Measurements from ENCODE around the gene KRTAP4-11. TPM values are rescaled to one million over a fixed set of nuclear protein-coding genes. Genes with fewer than 3 reads are reported as not detected.
"Not testable (repeated sequence)": the region's sequence is repeated elsewhere in the genome, so short reads cannot be mapped to it uniquely, and the experiment has no call there.

The KRTAP4-11 gene
- total RNA-seq, 4 donors from 2014 or later: not detected

GRCh38 chr17:41153856-41154255 is 35.7 kb upstream of the KRTAP4-11 start:
- 17% methylated on average over 2 of the region's 2 CpGs; no CpG with 5 or more reads in 1 of the 2 donors for WGBS, 2 donors (ENCODE audit: low coverage in 1 of 2)
- H3K27me3 ChIP-seq: peaks cover 34% of the 10 kb centered on the region
- no peak overlapping the region for H3K4me3 ChIP-seq
- no peaks in the 10 kb centered on the region for H3K9me3 ChIP-seq
- DNase-seq: no peak
- no peaks in the 10 kb centered on the region for H3K36me3 ChIP-seq
- no peak for TF ChIP-seq EP300 (IDR thresholded peaks at IDR 0.05; ENCODE audit: low read depth)
- TF ChIP-seq POLR2AphosphoS5 (IDR thresholded peaks at IDR 0.05): no peak
- TF ChIP-seq POLR2A (IDR thresholded peaks at IDR 0.05): no peak
- no peak for TF ChIP-seq CTCF (IDR thresholded peaks at IDR 0.05)
- intact Hi-C loops (cut with DNase I; ENCODE audit: low total_unique reads): no loop called here
- H3K4me1 ChIP-seq: no peaks in the 10 kb centered on the region
- H3K27ac ChIP-seq: no peak overlapping the region
- in situ Hi-C loops (cut with MboI; ENCODE audit: low pct_ligation_motif_present in 1 of 4, low pct_unique_long_range_greater_than_20kb in 1 of 4, low sequenced_read_pairs in 3 of 4): no loop called here

GRCh38 chr17:41151525-41151924 is 33.4 kb upstream of the KRTAP4-11 start:
- 73 to 77% methylated on average over 2 of the region's 2 CpGs for WGBS, 2 donors (ENCODE audit: low coverage in 1 of 2)
- DNase-seq: no peak
- no peaks in the 10 kb centered on the region for H3K4me1 ChIP-seq
- in situ Hi-C loops (cut with MboI; ENCODE audit: low pct_ligation_motif_present in 1 of 4, low pct_unique_long_range_greater_than_20kb in 1 of 4, low sequenced_read_pairs in 3 of 4): no loop called here
- TF ChIP-seq POLR2AphosphoS5 (IDR thresholded peaks at IDR 0.05): no peak
- TF ChIP-seq EP300 (IDR thresholded peaks at IDR 0.05; ENCODE audit: low read depth): no peak
- TF ChIP-seq CTCF (IDR thresholded peaks at IDR 0.05): no peak
- TF ChIP-seq POLR2A (IDR thresholded peaks at IDR 0.05): no peak
- H3K27ac ChIP-seq: no peak overlapping the region
- H3K27me3 ChIP-seq: peaks cover 25% of the 10 kb centered on the region
- no peaks in the 10 kb centered on the region for H3K36me3 ChIP-seq
- H3K4me3 ChIP-seq: no peak overlapping the region
- intact Hi-C loops (cut with DNase I; ENCODE audit: low total_unique reads): no loop called here
- no peaks in the 10 kb centered on the region for H3K9me3 ChIP-seq

GRCh38 chr17:41150026-41150425 is 31.9 kb upstream of the KRTAP4-11 start:
- intact Hi-C loops (cut with DNase I; ENCODE audit: low total_unique reads) (no loop called here), in situ Hi-C loops (cut with MboI; ENCODE audit: low pct_ligation_motif_present in 1 of 4, low pct_unique_long_range_greater_than_20kb in 1 of 4, low sequenced_read_pairs in 3 of 4) (no loop called here)
- no peak for DNase-seq
- Histone ChIP-seq H3K9me3 (no peaks in the 10 kb centered on the region), H3K27me3 (peaks cover 16% of the 10 kb centered on the region), H3K36me3 (no peaks in the 10 kb centered on the region), H3K27ac (no peak overlapping the region), H3K4me1 (no peaks in the 10 kb centered on the region), H3K4me3 (no peak overlapping the region)
- TF ChIP-seq POLR2A (IDR thresholded peaks at IDR 0.05): no peak
- no peak for TF ChIP-seq CTCF (IDR thresholded peaks at IDR 0.05)
- TF ChIP-seq POLR2AphosphoS5 (IDR thresholded peaks at IDR 0.05): no peak
- no peak for TF ChIP-seq EP300 (IDR thresholded peaks at IDR 0.05; ENCODE audit: low read depth)
- 84 to 90% methylated on average over 3 to 4 of the region's 4 CpGs for WGBS, 2 donors (ENCODE audit: low coverage in 1 of 2)

GRCh38 chr17:41149652-41149985 is 31.4 kb upstream of the KRTAP4-11 start, which contains the start of gene KRTAP4-5:
Gene KRTAP4-5 (minus strand): TSS chr17:41149825. CDS start chr17:41149767, 58 bp downstream.
- TF ChIP-seq POLR2A (IDR thresholded peaks at IDR 0.05) (no peak), POLR2AphosphoS5 (IDR thresholded peaks at IDR 0.05) (no peak), CTCF (IDR thresholded peaks at IDR 0.05) (no peak), EP300 (IDR thresholded peaks at IDR 0.05; ENCODE audit: low read depth) (no peak)
- peaks cover 12% of the 10 kb centered on the region for H3K27me3 ChIP-seq
- H3K9me3 ChIP-seq: no peaks in the 10 kb centered on the region
- H3K36me3 ChIP-seq: no peaks in the 10 kb centered on the region
- H3K27ac ChIP-seq: no peak within 1 kb of the TSS
- intact Hi-C loops (cut with DNase I; ENCODE audit: low total_unique reads) (no loop called here), in situ Hi-C loops (cut with MboI; ENCODE audit: low pct_ligation_motif_present in 1 of 4, low pct_unique_long_range_greater_than_20kb in 1 of 4, low sequenced_read_pairs in 3 of 4) (no loop called here)
- H3K4me1 ChIP-seq: no peaks in the 10 kb centered on the region
- no peak for DNase-seq
- WGBS, 2 donors (ENCODE audit: low coverage in 1 of 2): 83% methylated on average over 1 of the region's 2 CpGs; no CpG with 5 or more reads in 1 of the 2 donors
- no peak within 1 kb of the TSS for H3K4me3 ChIP-seq

- H3K27ac ChIP-seq; in situ Hi-C loops (cut with MboI; ENCODE audit: low pct_ligation_motif_present in 1 of 4, low pct_unique_long_range_greater_than_20kb in 1 of 4, low sequenced_read_pairs in 3 of 4); H3K4me3 ChIP-seq; H3K9me3 ChIP-seq; H3K4me1 ChIP-seq; DNase-seq; intact Hi-C loops (cut with DNase I; ENCODE audit: low total_unique reads); H3K27me3 ChIP-seq; H3K36me3 ChIP-seq: not testable (repeated sequence)
- 81 to 84% methylated on average over 6 to 10 of the region's 10 CpGs for WGBS, 2 donors (ENCODE audit: low coverage in 1 of 2)
Measured at GRCh38 chr17:41148971-41149651, 30.9 kb upstream of the KRTAP4-11 start.

Measured in transverse colon (tissue), 4 donors.